Gastrocnemius medialis (tissue), 4 donors: ENCODE measurements around the gene KMT2A. TPM values are rescaled to one million over a fixed set of nuclear protein-coding genes. Genes with fewer than 3 reads are reported as not detected.

Source experiments
- ATAC-seq, 2 donors: fragments of 150-250 bp; one replicate each; pipeline ENCODE4 v1.9.1; 2016
- DNase-seq, 2 donors: peaks; one replicate each; pipeline ENCODE4 v3.0.0-alpha.2; 2019
- H3K27ac ChIP-seq, 4 donors: fragments of 200-600 bp; sonication (generic); 1 replicate in 1 of 4; 2 replicates in 3 of 4; pipeline ENCODE4 v1.5.1; 2016 to 2018; ENCODE audit warnings: mild to moderate bottlenecking in 2 of 4, moderate library complexity in 1 of 4
- H3K27me3 ChIP-seq, 3 donors: fragments of 200-600 bp; sonication (generic) in 2 of 3; 1 replicate in 1 of 3; 2 replicates in 2 of 3; pipeline versions ENCODE4 v1.5.1 to v1.6.0; 2016 to 2019; ENCODE audit warnings: mild to moderate bottlenecking in 1 of 3, moderate library complexity in 1 of 3
- H3K36me3 ChIP-seq, 2 donors: fragments of 200-600 bp; sonication (generic) in 1 of 2; one replicate each; pipeline ENCODE4 v1.5.1; 2017 to 2018
- H3K4me1 ChIP-seq, 2 donors: fragments of 200-600 bp; sonication (generic) in 1 of 2; one replicate each; pipeline ENCODE4 v1.5.1; 2016 to 2017; ENCODE audit warnings: mild to moderate bottlenecking in 2 of 2
- H3K4me3 ChIP-seq, 4 donors: fragments of 200-600 bp; sonication (generic) in 3 of 4; 1 replicate in 1 of 4; 2 replicates in 3 of 4; pipeline ENCODE4 v1.5.1; 2016 to 2019; ENCODE audit warnings: mild to moderate bottlenecking in 2 of 4
- H3K9me3 ChIP-seq, 3 donors: fragments of 200-600 bp; sonication (generic) in 2 of 3; 1 replicate in 1 of 3; 2 replicates in 2 of 3; pipeline ENCODE4 v1.5.1; 2016 to 2019
- POLR2A ChIP-seq, 2 donors: fragments of 450-650 bp; IDR thresholded peaks; one replicate each; pipeline ENCODE4 v1.6.1; 2017; ENCODE audit warnings: antibody characterized with exemption in 2 of 2, mild to moderate bottlenecking in 2 of 2, moderate library complexity in 2 of 2
- in situ Hi-C, 4 donors: fragments of 200-750 bp; cut with MboI; loops; one replicate each; pipeline versions ENCODE4 v1.15.0 to v1.8.0; 2017; ENCODE audit warnings: low sequenced_read_pairs in 4 of 4
- intact Hi-C: fragments of 100-400 bp; cut with DNase I; formaldehyde crosslinking; loops from one replicate; pipeline ENCODE4 v1.15.1; 2023; ENCODE audit warnings: low total_unique reads
- total RNA-seq, 4 donors: library from RNA; depleted of rRNA; stranded (reverse); fragments of >200 nt; gene quantifications; one replicate each; pipeline versions ENCODE4 v1.1.0 to v1.2.3, GENCODE V29; 2016
- TF ChIP-seq, protein P1 (sequence below), 5 experiments: fragments of 450-650 bp in 3 of 5; fragments of 200-600 bp in 2 of 5; sonication (generic) in 2 of 5; IDR thresholded peaks in 4 of 5; conservative IDR thresholded peaks in 1 of 5; 1 replicate in 4 of 5; 2 replicates in 1 of 5; pipeline ENCODE4 v1.5.1; 2016 to 2019; ENCODE audit warnings: antibody characterized with exemption in 5 of 5, mild to moderate bottlenecking in 3 of 5, moderate library complexity in 3 of 5

The KMT2A gene
- total RNA-seq, 4 donors from 2014 or later: 24.3 to 55.6 (median 27.9) TPM

DNA sequence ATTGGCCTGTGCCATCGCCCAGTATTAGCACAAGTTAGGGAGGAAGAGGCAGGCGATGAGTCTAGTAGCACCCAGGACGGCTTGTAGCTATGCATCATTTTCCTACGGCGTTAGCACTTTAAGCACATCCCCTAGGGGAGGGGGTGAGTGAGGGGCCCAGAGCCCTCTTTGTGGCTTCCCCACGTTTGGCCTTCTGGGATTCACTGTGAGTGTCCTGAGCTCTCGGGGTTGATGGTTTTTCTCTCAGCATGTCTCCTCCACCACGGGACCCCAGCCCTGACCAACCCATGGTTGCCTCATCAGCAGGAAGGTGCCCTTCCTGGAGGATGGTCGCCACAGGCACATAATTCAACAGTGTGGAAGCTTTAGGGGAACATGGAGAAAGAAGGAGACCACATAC lies 99.0 kb downstream of the KMT2A start:
- intact Hi-C loops: no loop called here
- in situ Hi-C loops: no loop called here
- H3K4me3 ChIP-seq: no peak overlapping the region

GRCh38 chr11:118536726-118537125 lies 100.4 kb downstream of the KMT2A start:
- no peak overlapping the region for H3K4me3 ChIP-seq
- no peaks in the 10 kb centered on the region for H3K36me3 ChIP-seq
- ATAC-seq: no peak
- DNase-seq: no peak
- intact Hi-C loops: no loop called here
- peaks cover under 1 to 2% of the 10 kb centered on the region in 2 donors for H3K4me1 ChIP-seq
- no peak overlapping the region for H3K27ac ChIP-seq
- TF ChIP-seq POLR2A (IDR thresholded peaks at IDR 0.05): no peak
- TF ChIP-seq, protein P1, sequence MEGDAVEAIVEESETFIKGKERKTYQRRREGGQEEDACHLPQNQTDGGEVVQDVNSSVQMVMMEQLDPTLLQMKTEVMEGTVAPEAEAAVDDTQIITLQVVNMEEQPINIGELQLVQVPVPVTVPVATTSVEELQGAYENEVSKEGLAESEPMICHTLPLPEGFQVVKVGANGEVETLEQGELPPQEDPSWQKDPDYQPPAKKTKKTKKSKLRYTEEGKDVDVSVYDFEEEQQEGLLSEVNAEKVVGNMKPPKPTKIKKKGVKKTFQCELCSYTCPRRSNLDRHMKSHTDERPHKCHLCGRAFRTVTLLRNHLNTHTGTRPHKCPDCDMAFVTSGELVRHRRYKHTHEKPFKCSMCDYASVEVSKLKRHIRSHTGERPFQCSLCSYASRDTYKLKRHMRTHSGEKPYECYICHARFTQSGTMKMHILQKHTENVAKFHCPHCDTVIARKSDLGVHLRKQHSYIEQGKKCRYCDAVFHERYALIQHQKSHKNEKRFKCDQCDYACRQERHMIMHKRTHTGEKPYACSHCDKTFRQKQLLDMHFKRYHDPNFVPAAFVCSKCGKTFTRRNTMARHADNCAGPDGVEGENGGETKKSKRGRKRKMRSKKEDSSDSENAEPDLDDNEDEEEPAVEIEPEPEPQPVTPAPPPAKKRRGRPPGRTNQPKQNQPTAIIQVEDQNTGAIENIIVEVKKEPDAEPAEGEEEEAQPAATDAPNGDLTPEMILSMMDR (IDR thresholded peaks at IDR 0.05 in 4 of 5, conservative IDR thresholded peaks at IDR 0.05 in 1 of 5): no peak
- H3K9me3 ChIP-seq: no peaks in the 10 kb centered on the region
- H3K27me3 ChIP-seq: no peaks in the 10 kb centered on the region
- in situ Hi-C loops: no loop called here

More for the DNA sequence above, 99.0 kb downstream of the KMT2A start:
- ATAC-seq: no peak
- no peak for DNase-seq
- Histone ChIP-seq H3K27ac (no peak overlapping the region), H3K36me3 (no peaks in the 10 kb centered on the region), H3K4me1 (peaks cover 5 to 6% of the 10 kb centered on the region in 2 donors), H3K27me3 (no peaks in the 10 kb centered on the region), H3K9me3 (no peaks in the 10 kb centered on the region)
- TF ChIP-seq, protein P1 (IDR thresholded peaks at IDR 0.05 in 4 of 5, conservative IDR thresholded peaks at IDR 0.05 in 1 of 5): no peak
- TF ChIP-seq POLR2A (IDR thresholded peaks at IDR 0.05): no peak

DNA sequence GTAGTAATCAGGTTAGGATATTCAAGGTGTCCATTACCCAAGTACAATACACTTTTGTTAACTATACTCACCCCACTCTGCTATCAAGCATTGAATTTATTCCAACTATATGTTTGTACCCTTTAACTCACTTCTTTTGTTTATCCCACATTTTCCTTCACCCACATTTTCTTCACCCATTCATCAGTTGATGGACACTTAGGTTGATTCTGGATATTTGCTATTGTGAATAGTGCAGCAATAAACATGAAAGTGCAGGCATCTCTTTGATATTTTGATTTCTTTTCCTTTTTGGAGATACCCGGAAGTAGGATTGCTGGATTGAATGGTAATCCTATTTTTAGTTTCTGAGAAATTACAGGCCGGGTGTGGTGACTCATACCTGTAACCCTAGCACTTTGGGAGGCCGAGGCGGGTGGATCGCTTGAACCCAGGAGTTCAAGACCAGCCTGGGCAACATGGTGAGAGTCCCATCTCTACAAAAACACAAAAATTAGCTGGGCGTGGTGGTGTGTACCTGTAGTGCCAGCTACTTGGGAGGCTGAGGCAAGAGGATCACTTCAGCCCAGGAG lies 101.2 kb downstream of the KMT2A start:
- Histone ChIP-seq H3K4me3 (no peak overlapping the region), H3K36me3 (no peaks in the 10 kb centered on the region), H3K27me3 (no peaks in the 10 kb centered on the region), H3K9me3 (no peaks in the 10 kb centered on the region), H3K27ac (no peak overlapping the region), H3K4me1 (no peaks in the 10 kb centered on the region)
- intact Hi-C loops: no loop called here
- in situ Hi-C loops: no loop called here
- no peak for DNase-seq
- no peak for TF ChIP-seq POLR2A (IDR thresholded peaks at IDR 0.05)
- TF ChIP-seq, protein P1 (IDR thresholded peaks at IDR 0.05 in 4 of 5, conservative IDR thresholded peaks at IDR 0.05 in 1 of 5): no peak
- no peak for ATAC-seq

- no peak for ATAC-seq
- TF ChIP-seq, protein P1 (IDR thresholded peaks at IDR 0.05 in 4 of 5, conservative IDR thresholded peaks at IDR 0.05 in 1 of 5): no peak
- TF ChIP-seq POLR2A (IDR thresholded peaks at IDR 0.05): no peak
- H3K9me3 ChIP-seq: no peaks in the 10 kb centered on the region
- peaks cover 0 to 27% of the 10 kb centered on the region in 2 donors for H3K36me3 ChIP-seq
- no peaks in the 10 kb centered on the region for H3K4me1 ChIP-seq
- H3K4me3 ChIP-seq: no peak overlapping the region
- in situ Hi-C loops: no loop called here
- no peaks in the 10 kb centered on the region for H3K27me3 ChIP-seq
- intact Hi-C loops: no loop called here
- DNase-seq: no peak
- no peak overlapping the region for H3K27ac ChIP-seq
Observed at GRCh38 chr11:118544010-118544646, 107.8 kb downstream of the KMT2A start.
